ENCODE measurements around the gene DTYMK.

The DTYMK gene

DNA sequence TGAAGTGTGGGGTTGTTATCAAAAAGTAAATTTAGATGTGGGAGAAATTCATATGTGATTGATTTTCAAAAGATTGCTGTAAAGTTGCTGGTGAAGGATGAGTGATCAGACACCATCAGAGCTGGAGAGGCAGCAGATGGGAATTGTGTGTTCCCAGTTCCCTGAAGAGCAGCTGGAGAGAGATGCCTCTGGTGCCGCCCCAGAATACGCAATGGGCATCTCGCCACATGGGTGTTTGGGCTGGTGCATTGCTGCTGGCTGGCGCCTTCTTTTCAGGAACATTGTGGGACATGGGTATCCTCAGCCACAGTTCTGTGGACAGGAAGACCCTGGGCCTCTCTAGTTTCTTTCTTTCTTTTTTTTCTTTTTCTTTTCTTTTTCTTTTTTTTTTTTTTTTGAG, 37.2 kb downstream of the DTYMK start:
- DNase-seq (ENCODE audit: low read depth), result no peak

- DNase-seq (ENCODE audit: low read depth), result no peak
These were observed 38.2 kb downstream of the DTYMK start for GRCh38 chr2:241648453-241648852.

DNA sequence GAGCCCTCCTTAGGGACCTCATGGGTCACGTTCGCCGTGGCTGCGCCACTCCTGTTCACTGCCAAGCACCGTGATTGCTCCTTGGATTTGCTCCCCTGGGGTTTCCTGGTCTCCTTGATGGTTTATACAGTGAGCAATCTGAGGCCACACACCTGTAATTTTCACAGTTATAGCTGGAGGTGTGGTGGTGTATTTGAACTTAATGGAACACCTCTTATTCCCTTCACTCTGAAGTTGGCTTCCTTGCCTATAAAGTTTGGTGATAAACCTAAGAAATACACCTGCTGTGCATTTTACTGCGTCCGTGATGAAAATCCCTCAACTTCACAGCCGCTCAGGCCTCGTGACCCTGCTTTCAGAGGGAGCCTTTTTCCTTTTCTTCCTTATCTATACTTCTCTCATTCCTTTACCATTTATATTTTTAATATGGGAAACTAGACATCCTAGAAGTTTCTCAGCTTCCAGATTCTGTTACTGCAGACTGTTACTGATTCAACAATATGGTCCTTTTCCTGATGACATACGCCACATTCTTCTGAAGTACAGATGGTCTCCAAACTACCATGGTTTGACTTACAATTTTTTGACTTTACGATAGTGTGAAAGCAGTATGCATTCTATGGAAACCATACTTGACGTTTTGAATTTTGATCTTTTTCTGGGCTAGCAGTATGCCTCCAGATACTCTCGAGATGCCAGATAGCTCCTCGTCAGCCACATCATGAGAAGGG, 40.5 kb downstream of the DTYMK start:
- no peak for DNase-seq (ENCODE audit: low read depth)

DNA sequence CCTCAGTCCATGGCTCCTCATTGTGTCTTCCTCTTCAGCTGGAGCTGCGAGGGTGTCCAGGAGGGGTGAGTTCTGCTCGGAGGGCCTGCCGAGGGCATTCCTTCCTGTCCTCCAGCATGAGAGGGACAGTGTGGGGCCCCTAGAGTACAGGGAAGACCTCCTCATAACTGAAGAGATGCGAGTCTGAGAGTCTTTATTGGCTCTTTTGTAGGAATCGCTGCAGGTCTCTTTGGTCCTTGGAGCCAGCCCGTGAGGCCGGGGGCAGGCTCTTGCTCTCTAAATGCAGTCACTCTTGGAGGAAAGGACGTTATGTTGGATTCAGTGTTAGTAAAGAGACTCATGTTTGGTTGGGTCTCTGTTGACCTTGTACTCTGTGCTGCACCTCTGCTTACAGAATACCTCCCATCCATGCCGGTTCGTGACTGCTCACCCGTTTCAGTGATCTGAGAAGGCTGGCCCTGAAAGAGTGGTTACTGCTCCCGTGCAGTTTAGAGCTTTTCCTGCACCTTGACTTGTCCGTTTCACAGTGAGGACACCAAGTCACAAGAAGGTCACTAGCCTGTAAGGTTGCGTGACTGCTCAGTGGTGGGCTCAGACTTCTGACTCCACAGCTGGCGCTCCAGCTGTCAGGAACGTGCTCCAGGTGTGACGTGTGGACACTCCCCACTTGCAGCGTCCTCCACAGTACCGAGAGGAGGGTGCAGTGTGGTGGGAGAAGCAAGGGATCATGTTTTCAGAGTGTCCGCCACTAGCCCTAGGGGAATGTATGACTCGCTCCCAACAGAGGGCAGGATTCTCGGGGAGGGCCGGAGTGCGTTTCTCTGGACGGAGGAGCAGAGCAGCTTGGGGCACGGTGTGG, 41.3 kb downstream of the DTYMK start:
- DNase-seq (ENCODE audit: low read depth), result no peak

GRCh38 chr2:241641631-241642030, 45.0 kb downstream of the DTYMK start:
- no peak for DNase-seq (ENCODE audit: low read depth)

DNA sequence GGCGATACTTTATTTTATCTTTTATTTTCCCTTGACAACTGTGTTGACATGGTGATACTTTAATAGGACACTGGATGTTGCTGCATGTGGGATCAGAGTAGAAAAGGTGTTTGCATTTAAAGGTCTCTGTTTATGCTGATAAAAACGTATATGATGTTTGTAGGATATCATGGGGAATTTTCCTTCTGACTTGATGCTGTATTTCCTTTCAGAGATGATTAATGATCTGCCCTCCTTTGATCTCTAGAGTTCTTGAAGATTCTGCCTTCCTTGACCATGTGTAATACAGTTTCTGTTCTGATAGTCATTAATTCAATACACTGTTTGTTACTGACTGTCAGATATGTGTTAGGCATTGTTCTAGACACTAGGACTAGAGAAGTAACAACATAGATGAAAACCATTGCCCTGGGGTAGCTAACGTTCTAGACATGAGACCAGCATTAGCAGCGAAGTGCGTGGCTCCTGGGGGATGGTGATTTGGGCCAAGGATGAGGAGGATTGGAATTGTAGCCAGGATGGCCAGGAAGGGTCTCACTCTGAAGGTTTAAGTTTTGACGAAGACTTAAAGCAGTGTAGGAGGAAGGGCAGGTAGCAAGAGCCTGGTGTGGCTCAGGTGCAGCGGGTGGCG, 46.3 kb downstream of the DTYMK start:
- DNase-seq (ENCODE audit: low read depth), result no peak

DNA sequence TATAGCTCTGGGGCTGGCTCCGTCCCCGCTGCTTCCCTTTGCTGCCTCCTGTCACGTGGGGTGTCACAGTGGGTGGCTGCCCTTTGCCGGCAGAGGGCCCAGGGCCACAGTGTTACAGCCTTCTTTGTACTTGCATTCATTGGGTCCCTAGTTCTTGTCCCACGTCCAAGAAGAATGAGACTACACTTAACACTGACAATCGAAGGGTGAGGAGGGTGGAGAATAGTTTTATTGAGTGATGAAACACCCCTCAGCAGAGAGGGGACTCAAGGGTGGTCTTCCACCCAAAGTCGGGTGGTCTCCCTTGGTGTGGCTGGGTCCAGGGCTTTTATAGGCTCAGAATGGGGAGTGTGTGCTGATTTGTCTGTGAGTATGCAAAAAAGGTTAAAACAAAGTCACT, 47.2 kb downstream of the DTYMK start:
- no peak for DNase-seq (ENCODE audit: low read depth)

DNA sequence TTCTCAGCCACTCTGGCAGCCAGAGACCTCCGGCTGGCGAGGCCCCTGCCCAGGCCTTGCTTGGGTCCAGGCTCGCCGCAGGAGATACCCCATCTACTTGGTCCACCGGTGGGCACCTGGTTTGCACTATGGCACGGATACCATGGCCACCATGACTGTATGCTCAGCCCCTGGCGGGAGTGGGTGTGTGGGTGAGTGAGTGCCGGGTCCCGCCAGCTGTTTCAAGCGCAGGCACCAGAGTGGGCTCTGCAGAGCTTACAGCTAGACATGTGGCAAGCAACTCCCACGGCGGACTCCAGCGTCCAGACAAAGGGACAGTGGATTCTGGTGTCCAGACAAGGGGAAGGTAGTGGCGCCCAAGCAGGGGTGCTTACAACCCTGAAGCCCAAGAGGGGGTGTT, 47.7 kb downstream of the DTYMK start:
- no peak for DNase-seq (ENCODE audit: low read depth)

GRCh38 chr2:241637795-241638660, 48.6 kb downstream of the DTYMK start:
- peak; percentile 34 for DNase-seq (ENCODE audit: low read depth)

- DNase-seq (ENCODE audit: low read depth), result peak; percentile 63
These were observed 49.4 kb downstream of the DTYMK start, which contains the start of the genes ATG4B and THAP4 for GRCh38 chr2:241637018-241637794. ATG4B (plus strand) TSS chr2:241637693; CDS start chr2:241637715, 22 bp downstream. THAP4 (minus strand) TSS chr2:241637158; CDS start chr2:241637017, 141 bp downstream.

DNA sequence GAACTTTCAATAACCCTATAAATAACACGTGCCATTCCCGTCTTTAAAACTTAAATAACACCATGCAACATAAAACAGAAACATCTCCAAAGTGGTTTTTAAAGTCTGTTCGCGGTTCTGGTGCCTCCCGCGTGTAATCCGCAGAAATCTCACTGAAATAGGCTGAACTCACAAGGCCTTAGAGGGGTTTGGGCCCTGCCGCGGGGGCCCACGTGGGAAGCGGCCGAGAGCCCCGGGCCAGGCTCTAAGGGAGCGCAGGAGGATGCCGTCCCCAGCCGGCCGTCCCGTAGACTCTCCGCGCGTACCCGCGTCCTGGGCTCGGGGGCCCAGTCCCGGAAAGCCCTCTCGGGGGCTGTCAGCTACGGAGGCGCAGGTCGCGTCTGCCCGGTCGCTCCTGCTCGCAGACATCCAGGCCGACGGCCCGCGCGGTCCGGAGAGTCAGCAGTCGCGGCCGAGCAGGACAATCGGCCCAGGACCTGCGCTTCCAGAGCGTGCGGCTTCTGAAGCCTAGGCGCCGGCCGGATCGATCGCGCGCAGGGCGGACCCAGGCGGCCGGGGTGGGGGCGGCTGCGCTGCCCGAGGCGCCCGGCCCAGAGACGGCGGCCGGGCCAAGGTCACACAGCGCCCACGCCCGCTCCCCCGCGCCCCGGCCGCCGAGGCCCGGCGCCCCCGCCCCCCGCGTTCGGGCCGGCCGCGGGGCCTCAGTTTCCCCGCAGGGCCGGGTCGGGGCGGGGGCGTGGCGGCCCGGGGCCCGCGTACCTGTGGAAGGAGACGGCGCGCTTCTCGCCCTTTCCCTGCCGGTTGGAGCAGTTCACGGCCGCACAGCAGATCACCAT, 50.2 kb downstream of the DTYMK start:
- peak; percentile 18 for DNase-seq (ENCODE audit: low read depth)

DNA sequence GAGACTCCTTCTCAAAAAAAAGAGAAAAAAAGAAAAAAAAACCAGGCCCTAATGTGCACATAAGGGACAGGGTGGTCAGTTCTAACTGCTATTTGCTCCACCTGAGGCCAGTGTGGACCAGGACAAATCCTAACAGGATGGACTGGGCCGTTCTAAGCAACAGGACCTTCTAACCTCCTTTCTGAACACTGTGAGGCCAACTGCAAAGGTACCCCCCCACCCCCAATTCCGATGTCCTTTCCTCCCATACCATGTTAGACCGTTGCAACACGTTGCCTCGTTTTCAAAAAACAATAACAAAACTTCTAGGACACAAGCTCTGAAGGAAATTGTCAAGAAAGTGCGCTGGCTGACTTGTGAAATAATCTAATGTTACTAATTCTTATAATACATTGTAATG, 50.9 kb downstream of the DTYMK start:
- no peak for DNase-seq (ENCODE audit: low read depth)

DNA sequence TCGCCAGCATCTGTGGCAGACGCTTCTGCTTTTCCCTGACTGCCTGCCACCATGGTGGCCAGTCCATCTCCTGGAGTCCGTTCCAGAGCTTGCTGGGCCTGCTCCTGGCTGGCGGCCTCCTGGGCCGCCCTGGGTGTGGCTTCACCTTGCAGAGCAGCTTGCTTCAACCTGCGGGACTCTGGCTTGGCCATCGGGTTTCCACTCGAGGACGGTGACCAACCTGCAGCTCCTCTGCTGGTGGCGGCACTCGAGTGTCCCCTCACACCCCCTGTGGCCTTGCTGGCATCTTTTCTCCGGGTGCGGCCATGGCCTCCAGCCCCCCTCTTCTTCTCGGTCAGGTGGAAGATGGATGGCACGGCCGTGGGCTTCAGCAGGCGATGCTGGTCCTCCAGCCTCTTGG, 53.1 kb downstream of the DTYMK start:
- no peak for DNase-seq (ENCODE audit: low read depth)

DNA sequence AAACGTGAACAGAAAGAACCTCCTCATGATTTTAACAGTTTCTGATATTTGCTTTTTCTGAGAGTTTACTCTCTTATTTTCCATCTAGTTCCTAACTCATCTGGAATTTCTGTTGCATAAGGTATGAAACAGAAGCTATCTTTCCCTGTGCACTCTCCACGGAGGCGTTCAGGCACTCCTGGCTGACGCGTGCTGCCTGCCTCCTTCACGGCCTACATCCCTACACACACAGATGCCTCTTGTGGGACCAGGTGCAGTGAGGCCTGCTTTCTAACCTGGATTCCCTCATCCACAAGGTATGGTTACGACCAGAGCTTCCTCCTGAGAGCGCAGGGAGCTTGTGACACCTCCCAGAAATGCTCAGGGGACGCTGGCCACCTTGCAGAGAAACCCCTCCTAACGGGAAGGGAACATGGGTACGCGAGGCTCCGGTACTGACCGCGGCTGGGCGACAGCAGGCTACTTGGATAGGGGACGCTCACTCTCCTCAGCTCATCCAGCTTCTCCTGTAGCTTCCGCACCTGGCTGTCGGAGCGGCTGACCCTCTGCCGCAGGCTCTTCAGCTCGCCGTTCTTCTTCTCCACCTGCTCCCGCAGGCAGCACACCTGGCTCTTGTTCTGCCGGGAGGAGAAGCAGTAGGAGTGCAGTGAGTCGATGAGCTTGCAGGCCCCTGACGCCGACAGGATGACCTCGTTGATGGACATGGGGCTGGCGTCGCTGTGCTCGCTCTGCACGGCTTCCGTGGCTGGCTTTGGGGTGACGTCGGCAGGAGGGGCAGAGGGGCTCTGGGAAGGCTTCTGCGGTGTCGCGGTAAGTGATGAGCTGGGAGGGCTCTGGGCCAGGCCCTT, 53.9 kb downstream of the DTYMK start:
- no peak for DNase-seq (ENCODE audit: low read depth)

- DNase-seq (ENCODE audit: low read depth), result no peak
These were observed 56.7 kb downstream of the DTYMK start for GRCh38 chr2:241629762-241630435.

DNA sequence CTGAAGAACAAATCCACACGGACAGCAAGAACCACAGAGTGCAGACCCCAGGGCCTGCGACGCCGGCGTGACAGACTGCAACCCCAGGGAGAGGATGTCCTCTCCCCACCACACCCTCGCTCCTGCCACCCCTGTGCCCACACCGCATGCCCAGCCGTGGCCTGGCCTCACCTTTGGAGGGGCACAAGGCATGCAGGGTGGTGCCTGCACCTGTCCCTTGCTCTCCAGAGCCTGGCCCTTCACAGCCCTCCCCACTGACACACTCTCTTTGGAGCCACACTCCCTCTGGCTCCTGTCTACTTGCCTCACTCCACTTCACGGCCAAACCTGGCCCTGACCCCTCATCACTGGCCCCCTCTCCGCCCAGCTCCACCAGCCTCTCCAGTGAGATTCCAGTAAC, 58.9 kb downstream of the DTYMK start:
- no peak for DNase-seq (ENCODE audit: low read depth)
